Fibroblast of skin of right quadriceps (primary cell): ENCODE measurements around the gene C3orf49.
A peak's percentile ranks its signal among the peaks of the same experiment; 100 is the strongest.

Experiments used
- DNase-seq: peaks from one replicate; pipeline ENCODE4 v3.0.0-alpha.2; 2013

Gene C3orf49, protein sequence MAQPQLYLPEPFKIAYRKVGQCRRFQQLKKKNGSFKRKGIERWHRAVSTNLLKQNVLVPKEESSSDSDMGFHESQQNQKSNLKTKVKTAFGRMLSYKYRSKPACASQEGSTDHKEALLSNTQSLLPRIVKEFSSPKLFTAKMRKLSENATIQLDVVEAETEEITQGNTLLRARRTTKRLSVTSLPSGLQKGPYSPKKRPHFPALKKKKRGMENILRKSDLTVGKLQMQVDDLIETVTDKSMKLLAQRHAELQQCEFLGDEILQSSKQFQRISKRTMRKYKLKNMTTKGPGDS

DNA sequence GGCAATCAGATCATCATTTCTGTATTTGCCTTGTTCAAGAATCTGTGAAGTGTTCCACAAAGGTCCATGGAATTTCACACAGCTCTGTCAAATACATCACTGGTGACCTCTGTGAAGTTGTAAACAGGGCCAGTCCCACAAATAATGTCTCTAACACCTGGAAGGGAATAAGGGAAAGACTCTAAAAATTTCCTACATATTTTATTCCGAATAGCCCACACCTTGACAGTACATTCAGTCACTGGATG is at the start of gene C3orf49:
Gene C3orf49, plus strand, starts transcription at position 149 of the 248 bp plus-strand sequence. CDS start 173 bp downstream, outside the sequence.
- no peak for DNase-seq

DNA sequence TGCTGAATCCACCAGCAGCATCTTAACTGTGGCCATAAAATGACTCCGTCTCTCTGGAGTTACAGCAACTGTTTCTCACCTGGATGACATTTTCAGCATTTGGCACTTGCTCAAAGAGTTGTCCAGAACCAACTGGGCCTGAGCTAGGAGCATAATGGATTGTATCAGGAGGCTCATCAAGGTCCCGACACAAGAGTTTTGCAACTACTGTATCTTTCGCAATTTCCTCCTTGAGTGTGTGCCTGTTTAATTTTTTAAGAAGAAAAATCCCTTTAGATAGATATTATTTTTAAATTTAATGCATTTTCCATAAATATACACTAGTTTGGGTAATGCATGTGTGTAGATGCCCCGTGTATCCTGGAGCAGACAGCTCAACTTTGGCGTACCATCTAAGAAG is 44.3 kb upstream of the C3orf49 start:
- no peak for DNase-seq

DNA sequence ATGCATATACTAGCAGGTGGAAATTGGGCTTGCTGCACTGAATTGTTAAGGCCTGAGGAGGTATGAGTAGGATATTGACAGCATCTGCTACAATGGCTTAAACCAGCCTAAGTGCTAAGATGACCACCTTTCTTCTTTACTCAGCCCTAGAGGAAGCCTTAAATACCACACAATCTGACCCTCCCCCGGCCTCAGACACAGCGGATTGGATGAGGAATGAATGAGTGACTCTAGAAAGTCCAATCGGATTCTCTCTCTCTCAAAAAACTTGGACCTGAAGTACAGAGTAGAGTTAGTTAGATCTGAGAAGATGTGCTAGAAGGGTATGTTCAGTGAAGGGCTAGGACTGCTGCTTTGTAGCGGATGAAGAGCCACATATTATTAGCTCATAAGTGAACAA is 39.9 kb upstream of the C3orf49 start:
- no peak for DNase-seq

DNA sequence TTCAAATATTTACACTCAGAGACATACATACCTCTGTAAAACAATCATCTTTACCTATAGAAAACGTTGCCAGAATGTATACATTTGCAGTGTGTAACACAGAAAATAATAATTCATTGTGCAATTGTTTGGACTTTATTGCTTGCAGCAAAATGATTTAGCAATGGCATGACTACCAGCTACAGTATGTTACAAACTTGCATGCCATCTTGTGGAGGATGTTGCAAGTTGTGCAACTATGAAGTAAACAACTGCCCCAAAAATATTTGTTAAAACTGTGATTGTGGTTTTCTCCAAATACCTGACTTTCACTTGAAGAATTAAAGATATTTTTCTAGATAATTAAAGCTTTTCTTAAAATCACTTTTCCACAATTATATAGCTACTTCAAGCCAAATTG is 27.1 kb upstream of the C3orf49 start:
- peak; percentile 76 for DNase-seq

DNA sequence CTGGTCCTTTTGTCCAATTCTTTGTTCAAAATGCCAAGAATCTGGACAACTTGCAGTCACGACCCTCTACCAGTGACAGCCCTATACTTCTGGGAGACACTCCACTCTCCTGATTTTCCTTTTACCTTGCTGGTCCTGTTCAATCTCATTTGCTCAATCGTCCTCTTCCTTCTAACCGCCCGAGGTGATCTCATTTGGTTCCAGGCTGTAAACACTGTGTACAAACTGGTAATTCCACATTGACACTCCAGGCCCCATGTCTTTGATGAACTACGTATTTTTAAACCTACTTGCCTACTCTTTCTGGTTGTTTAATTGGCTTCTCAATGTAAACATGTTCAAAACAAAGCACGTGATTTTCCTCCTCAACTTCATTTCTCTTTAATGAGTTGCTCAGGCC is 23.7 kb upstream of the C3orf49 start:
- no peak for DNase-seq

DNA sequence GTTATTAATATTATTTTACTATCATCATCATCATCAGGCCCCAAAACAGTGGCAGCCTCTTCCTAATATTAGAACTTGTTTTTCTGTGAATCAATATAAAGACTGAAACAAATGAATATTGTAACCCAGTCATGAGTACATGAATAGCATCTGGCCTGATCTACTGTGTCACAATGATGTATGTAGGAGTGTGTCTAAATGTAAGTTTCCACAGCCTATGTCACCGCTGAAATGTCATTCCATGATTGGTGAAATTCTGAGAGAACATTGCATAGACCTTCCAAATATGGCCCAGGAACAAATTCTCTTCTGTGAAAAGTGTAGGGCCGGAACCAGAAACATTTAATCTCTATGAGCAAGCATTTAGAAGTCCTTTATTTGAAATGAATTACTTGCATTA is 20.6 kb upstream of the C3orf49 start:
- no peak for DNase-seq

DNA sequence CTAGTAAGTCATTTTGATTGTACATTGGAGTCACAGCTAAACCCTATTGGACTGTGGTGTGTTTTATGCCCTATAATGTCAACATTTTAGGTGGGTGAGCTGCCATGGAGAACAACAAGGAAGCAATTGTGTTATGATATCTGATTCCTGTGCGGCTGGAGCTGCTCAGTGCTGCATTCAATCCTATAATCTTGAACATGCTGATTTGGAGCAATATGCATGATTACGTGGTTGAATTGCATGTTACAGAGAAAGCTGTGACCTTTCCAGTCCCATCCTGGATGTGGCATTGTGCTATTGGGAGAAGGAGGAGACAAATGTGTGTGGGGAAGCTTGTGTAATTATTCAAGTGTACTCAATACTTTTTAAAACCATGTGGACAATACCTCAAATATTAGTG is 20.1 kb upstream of the C3orf49 start:
- no peak for DNase-seq

DNA sequence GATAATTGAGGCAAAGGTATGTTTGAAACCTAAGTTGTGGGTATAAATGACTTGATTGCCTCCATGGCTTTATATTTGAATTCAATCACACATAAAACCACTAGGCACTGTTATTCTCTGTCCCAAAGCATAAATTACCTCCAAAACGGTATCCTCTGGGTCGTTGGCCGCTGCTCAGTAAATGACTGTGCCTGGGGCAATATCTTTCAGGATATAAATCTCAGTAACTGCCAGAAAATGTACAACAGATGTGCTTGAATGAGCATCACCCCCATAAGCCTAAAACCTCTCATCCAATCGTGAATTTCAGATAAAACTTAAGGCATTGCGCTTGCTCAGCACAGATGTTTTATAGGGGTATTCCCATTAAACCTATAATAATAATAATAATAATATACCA is 19.0 kb upstream of the C3orf49 start:
- no peak for DNase-seq

DNA sequence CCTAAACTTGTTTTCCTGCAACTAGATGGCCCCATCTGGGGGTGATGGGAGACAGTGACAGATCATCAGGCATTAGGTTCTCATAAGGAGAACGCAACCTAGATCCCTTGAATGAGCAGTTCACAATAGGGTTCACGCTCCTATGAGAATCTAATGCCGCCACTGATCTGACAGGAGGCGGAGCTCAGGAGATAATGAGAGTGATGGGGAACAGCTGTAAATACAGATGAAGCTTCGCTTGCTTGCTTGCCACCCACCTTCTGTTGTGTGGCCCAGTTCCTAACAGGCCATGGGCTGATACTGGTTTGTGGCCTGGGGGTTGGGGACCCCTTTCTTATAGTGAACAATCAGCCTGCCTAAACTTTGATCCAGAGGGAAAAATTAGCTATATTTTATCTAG is 15.2 kb upstream of the C3orf49 start:
- DNase-seq, result no peak

DNA sequence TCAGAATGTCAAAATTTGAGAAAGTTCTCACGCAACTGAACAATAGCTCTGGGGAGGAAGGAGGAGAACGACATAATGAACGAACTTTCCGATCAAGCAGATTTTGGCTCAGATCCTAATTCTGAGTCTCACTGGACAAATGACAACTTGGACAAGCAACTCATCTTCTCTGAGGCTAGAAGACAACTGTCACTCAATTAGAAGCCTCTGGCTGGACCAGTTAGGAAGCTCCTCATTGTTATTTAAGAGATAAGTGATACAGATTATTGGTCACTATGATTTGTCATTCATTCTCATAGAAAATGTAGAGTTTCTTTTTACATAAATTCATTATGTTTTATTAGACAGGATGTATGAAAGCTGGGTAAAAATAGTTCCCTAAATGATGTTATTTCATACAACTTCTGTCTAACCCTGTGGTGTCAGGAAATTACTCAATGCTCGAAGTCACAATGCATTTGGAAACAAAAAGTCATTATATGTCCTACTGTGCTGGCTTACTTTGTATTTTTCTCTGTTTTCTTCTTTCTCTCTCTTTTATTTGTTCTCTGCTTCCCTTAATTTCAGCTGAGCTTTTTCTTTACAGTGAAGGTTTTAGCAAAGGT is 11.0 kb upstream of the C3orf49 start:
- DNase-seq, result no peak

DNA sequence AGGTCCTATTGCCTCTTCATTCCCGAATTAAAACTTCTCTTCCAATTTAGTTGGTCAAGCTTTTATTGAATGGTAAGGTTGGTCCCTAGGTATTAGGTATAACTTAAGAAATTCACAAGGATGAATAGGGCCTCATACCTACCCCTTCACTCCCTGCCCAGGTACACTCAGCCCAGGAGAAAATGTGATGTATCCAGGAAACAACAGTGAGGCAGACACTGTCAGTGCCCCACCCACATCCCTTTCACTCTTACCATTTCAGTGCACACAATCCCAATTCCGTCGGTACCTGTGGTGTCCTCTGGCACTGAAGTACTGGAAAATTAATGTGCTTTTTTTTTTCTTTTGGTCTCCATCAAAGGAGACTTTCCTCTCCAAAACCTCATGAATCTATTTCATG is 10.5 kb upstream of the C3orf49 start:
- no peak for DNase-seq

DNA sequence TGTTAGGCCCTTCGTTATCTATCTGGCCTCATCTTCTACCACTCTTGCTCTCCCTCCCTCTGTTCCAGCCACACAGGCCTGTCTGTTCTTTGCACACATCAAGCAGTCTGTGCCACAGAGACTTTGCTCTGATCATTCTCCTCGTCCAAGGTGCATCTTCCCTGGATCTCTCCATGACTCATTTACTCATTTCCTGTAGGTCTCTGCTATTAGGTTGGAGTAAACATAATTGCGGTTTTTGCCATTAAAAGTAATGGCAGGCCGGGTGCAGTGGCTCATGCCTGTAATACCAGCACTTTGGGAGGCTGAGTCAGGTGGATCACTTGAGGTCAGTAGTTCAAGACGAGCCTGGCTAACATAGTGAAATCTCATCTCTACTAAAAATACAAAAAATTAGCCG is 9.5 kb upstream of the C3orf49 start:
- peak; percentile 67 for DNase-seq

DNA sequence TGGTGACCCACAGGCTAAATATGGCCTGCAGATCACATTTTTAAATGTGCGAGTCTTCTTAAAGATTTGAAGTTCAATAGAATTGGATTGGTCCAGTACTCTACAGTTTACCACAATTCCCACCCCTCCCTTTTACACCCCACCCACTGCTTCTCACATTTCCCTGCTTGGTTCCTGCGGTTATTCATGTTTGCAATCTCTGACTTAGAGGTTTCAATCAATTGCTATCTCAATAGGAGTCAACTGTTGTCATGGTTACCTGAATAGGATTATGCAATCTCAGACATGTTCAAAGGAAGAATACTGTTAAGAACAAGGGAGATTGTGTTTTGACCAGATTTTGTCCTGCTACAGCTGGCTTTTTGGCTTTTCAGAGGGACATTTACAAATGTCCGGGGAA is 4.9 kb upstream of the C3orf49 start:
- DNase-seq, result peak; percentile 10

DNA sequence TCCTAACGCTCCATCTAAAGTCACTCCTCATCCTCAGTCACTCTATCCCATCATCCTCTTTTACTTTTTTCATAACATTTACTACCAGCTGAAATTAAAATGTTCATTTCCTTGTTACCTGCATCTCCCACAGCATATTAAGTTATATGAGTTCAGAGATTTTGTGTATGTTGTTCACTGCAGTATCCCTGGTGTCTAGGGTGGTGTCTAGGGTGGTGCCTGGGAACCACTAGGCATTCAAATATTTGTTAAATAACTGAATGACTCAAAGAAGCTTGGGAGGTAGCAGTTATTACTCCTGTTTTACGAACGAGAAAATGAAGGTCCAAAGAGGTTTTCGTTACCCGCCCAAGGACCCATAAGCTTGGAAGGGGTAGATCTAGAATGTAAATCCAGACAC is 1.9 kb upstream of the C3orf49 start:
- DNase-seq, result no peak

DNA sequence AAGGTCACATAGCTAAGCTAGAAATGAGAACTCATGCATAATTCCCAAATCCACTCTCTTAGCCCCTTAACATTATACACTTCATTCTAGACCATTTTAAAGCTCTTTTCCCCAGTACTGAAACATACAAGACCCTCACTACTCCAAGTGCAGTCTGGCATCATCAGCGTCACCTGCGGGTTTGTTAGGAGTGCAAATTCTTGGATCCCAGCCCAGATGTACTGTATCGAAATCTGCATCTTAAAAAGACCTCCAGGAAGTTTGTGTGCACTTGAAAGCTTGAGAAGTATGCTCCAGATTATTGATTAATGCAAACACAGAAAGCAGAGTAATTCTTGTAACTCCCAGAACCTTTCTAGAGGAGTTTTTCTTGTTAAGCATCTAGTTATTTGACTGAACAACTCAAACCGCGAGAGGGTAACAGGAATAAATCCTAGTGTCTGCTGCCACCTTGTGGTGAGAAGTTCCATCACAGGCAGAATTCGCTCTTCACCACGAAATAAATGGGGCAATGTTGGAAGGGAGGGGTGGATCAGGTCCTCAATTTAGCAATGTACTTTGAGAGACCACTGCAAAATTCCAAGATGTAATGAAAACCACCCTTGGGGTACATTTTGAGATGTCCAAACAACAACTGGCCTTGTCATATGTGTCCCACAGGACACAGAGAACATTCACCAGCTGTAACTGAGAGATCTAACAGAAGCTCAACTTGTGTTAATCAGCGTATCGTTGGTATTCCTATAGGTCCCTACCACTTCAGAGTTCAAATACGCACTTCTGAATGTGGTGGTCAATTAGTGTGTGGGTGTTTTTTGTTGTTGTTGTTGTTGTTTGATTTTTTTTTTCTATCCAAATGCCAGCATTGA is 583 bp upstream of the C3orf49 start:
- DNase-seq, result peak; percentile 61

DNA sequence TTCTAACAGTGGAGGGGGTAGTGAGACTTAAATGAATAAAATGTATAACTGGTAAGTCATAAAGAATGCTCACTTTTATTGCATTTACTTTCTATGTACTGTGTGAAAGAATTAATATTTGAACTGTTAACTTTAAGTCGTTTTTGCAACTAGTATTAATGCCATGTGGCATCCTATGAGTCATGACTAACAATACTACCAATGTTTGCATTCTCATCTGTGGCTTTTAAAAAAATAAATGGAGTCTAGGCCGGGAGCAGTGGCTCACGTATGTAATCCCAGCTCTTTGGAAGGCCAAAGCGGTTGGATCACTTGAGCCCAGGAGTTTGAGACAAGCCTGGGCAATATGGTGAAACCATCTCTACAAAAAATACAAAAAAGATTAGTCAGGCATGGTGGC is 5.2 kb downstream of the C3orf49 start:
- DNase-seq, result peak; percentile 73

DNA sequence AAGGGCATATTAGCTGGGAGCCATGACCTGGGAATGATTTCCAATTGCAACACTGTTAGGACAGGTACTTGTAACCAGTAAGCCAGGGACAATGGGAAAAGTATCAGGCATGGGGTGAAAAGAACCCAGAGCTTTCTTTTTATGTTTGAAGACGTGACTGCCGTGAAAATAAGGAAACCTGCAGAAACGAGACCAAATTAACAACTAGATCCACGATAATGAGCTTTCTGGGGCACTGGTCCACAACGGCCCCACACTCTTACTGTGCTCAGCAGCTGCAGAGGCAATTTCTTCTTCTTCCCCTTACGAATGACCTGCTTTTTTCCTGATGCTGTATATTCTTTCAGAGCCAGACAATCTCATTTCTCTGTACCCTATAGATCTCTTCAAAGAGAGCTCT is 11.4 kb downstream of the C3orf49 start:
- DNase-seq, result no peak

DNA sequence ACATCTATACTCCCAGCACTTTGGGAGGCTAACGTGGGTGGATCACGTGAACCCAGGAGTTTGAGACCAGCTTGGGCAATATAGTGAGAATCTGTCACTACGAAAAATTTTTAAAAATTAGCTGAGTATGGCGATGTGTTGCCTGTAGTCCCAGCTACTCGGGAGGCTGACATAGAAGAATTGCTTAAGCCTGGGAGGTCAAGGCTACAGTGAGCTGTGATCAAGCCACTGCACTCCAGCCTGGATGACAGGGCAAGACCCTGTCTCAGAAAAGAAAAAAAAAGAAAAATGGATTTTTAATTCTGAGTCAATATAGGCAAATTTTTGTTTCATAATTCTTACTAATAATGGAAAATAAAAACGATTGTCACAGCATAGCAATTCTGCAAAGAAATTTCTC is 13.3 kb downstream of the C3orf49 start:
- DNase-seq, result no peak

DNA sequence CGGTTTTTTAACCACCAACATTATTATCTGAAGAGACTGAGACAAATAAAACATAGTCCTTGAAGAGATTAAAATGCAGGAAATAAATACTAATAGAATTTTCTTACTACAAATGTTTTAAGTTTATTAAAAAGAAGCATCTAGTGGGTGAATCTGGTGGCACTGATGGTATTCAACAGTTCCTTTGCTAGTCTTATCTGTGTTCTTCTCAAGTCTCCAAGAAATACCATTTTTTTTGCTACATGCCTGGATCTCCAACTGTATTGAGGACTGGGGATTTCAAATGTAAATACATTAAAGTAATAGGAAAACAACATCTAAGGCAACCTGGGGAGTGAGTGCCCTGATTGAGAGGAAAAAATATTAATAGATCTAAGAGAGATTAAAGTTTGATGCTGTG is 22.6 kb downstream of the C3orf49 start:
- DNase-seq, result no peak

DNA sequence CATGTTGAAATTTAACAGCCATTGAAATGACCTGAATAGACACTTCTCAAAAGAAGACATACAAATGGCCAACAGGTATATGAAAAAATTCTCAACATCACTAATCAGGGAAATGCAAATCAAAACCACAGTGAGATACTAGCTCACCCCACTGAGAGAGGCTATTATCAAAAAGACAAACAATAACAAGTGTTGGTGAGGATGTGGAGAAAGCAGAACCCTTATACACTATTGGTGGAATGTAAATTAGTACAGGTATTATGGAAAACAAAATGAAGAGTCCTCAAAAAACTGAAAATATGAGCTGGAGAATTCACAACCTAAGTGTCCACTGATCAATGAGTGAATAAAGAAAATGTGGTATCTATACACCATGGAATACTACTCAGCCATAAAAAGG is 23.0 kb downstream of the C3orf49 start:
- DNase-seq, result no peak

DNA sequence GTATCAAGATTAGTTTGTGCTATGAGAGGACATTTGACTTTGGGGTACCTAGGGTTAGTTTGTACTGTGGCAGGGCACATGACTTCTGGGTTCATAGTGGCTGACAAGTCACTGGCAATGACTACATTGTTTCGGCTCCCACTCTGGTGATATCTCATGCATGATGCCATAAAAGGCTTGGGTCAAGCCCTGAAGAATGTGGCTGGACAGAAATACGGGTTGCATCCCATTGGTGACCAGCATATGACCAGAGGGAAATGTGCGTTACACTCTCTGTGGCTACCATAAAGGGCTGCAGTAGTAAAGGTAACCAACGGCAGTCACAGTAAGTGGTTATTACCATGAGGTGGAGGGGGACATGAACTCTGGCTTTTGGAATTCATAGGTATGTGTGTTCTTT is 26.1 kb downstream of the C3orf49 start:
- DNase-seq, result no peak

DNA sequence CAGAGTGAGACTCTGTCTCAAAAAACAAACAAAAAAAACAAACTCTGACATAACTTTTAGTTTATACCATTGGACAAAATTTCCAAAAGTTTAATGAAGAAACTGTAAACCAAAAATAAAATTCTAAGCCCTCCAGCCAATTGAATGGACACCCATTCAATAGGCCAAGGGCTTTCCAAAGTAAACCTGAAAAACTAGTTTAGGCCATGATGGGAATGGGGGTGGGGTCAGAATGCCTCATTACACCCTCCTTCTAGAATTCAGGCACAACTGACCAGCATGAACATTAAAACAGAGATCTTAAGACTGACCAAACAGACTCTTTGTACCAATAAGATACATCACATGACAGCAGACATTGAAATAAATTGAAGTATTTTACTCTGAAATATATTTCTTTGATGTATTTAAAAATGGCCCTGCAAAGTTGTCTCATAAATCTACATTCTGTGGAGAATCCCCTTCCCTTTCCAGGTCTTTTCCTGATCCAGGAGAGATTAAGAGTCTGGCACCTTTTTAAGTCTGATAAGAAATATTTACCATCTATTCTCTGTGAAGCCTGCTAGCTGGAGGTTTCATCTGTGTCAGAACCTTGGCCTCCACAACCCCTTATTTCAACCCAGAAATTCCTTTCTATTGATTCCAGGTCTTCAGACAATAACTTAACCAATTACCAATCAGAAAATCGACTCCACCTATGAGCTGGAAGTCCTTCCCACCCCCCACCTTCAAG is 28.8 kb downstream of the C3orf49 start:
- no peak for DNase-seq

DNA sequence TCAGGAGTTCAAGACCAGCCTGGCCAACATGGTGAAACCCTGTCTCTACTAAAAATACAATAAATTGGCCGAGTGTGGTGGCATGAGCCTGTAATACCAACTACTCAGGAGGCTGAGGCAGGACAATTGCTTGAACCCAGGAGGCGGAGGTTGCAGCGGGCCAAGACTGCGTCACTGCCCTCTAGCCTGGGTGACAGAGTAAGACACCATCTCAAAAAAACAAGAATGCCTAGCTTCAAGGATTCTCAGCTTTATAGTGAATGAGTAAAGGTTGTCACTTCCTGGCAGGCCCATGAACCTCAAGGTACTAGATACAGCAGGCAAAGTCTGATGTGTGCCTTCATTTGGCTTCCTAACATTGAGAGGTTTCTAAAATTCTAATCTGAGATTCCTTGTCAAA is 30.1 kb downstream of the C3orf49 start:
- DNase-seq, result no peak

DNA sequence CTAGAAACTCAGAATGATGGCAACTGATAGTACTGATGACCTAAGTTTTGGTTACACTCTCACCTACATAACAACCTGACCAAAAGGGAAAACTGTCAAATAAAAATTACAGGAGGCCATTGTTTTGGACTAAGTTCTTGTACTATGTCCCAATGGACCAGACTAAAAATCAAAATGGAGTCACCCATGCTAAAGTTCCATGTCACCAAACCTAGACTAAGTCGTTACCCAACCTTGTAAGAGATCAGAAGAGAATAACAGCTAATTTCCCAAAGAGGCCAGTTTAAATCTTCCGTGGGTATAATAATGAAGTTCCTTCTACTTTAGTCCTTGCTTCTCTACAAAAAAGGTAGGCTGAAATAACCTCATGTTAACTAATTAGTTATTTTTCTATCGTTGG is 32.2 kb downstream of the C3orf49 start:
- DNase-seq, result no peak
